Ishikawa (cell line): Measurements from ENCODE around the gene CDH23.

Experiments
- CEBPB ChIP-seq: IDR thresholded peaks from 2 replicates; pipeline ENCODE4 v1.6.1; 2012
- CREB1 ChIP-seq: IDR thresholded peaks from 2 replicates; pipeline ENCODE4 v1.6.1; 2012; ENCODE audit warnings: low read depth
- EGR1 ChIP-seq: IDR thresholded peaks from 2 replicates; pipeline ENCODE4 v1.6.1; 2012
- NFIC ChIP-seq: IDR thresholded peaks from 2 replicates; pipeline ENCODE4 v1.6.1; 2012
- RAD21 ChIP-seq: IDR thresholded peaks from 2 replicates; pipeline ENCODE4 v1.6.1; 2012; ENCODE audit warnings: low read depth
- TAF1 ChIP-seq: IDR thresholded peaks from 2 replicates; pipeline ENCODE4 v1.6.1; 2012; ENCODE audit warnings: low read depth, mild to moderate bottlenecking
- YY1 ChIP-seq: IDR thresholded peaks from 2 replicates; pipeline ENCODE4 v1.6.1; 2012; ENCODE audit warnings: low read depth

- no peak for TF ChIP-seq NFIC
- TF ChIP-seq CEBPB, result no peak
- TF ChIP-seq YY1, result no peak
- no peak for TF ChIP-seq TAF1
- TF ChIP-seq EGR1, result no peak
- TF ChIP-seq RAD21, result no peak
- TF ChIP-seq CREB1, result no peak
Measured at GRCh38 chr10:71375952-71376351, 20.8 kb upstream of the CDH23 start.
